GM10847 (cell line): ENCODE data around the gene GLRB.

Experiments
- POLR2A ChIP-seq: IDR thresholded peaks from 2 replicates; pipeline ENCODE4 v1.6.1; 2011; ENCODE audit not compliant: insufficient read length; ENCODE audit errors: extremely low read depth

Gene GLRB

DNA sequence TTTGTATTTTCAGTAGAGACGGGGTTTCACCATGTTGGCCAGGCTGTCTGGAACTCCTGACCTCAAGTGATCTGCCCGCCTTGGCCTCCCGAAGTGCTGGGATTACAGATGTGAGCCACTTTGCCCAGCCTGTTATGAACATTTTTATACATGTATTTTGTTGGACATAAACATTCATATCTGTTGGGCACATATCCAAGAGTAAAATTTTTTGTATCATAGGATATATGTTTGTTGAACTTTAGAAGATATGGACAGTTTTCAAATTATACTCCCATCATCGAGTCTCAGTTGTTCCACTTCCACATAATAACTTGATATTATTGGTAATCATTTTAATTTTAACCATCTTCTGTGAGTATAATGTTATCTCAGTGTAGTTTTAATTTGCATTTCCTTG is 23.6 kb downstream of the GLRB start:
- TF ChIP-seq POLR2A = no peak

DNA sequence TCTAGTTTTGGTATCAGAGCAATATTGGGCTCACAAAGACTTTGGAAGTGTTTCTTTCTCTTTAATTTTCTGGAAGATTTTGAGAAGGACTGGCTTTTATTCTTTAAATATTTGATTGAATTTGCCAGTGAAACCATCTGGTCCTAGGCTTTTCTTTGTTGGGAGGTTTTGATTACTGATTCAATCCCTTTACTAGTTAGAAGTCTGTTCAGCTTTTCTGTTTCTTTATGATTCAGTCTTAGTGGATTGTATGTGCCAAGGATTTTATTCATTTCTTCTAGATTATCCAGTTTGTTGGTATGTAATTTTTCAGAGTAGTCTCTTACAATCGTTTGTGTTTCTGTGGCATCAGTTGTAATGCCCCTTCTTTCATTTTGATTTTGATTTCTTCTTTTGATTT is 28.6 kb downstream of the GLRB start:
- no peak for TF ChIP-seq POLR2A

DNA sequence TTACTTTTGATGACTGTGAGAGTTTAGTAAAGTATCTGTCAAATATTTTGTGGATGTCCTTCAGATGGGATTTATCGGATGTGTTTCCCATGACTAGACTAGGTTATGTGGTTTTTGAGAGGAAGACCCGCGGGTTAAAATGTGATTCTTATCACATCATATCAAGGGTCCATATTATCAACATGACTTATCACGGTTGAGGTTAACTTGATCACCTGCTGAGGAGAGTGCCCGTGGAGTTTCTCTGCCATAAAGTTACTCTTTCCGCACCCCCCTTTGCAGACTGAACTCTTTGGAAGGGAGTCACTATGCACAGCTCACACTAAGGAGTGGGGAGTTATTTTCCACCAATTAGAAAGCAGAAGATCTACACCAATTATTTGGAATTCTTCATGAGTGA is 38.7 kb downstream of the GLRB start:
- no peak for TF ChIP-seq POLR2A

DNA sequence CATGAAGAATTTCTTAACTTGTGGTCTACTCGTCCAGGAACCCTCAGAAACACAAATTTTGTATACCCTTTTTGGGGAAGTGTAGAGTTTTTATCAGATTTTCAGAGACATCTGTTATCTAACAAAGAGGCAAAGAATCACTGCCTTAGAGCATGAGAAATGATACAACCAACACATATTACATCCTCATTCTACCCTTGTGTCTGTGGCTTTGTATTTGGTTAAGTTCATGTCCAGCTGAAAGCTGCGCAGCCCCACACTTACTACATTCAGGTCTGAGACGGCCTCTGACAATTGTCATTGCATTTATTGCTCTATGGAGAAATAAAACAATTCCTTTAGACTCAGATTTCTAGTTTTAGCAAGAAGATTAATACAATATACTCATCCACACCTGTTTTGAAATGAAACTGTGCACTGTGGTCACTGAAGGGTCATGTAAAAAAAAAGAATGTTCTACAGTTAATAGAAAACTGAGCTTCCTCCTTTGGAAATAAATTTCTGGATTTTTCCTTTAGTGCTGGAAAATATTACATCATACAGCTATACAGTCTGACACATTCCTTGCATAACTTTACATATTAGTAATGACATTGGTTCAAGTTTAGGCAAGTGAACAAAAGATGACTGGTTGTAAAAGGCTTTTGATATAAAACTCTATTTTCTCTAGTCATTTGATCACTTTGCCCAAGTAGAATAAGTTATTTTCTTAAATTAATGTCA is 39.8 kb downstream of the GLRB start:
- TF ChIP-seq POLR2A = no peak

DNA sequence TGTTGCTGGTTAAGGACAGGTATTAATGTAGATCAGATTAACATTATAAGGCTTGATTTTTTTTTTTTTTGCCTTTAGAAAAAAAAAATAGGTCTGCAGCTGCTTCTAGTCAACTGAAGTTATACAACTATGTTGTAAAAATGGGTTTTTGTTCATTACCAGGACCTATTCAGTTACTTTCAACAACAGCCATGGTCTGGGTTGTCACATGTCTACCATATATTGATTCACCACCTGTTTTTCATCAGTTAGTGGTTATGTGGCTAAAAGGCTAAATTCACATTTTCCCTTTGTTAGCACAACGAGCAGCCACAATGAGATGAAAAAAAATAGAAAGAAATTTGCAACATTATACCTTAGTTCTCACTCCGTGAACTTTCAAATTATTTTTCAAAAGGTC is 45.5 kb downstream of the GLRB start:
- no peak for TF ChIP-seq POLR2A

DNA sequence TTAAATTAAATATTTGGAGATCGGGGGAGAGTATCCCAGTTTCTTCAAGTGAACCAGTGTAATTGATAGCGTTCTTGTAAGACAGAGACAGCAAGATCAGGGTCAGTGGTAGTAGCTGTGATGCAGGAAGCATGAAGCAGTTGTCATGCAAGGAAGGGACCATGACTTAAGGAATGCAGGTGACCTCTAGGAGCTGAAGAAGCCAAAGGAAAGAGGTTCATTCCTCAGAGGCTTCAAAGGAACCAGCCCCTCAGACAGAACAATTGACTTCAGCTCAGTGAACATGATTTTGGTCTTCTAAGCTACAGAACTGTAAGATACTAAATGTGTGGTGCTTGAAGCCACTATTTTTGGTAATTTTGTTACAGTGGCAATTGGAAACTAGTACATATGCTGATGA is 51.6 kb downstream of the GLRB start:
- TF ChIP-seq POLR2A = no peak

DNA sequence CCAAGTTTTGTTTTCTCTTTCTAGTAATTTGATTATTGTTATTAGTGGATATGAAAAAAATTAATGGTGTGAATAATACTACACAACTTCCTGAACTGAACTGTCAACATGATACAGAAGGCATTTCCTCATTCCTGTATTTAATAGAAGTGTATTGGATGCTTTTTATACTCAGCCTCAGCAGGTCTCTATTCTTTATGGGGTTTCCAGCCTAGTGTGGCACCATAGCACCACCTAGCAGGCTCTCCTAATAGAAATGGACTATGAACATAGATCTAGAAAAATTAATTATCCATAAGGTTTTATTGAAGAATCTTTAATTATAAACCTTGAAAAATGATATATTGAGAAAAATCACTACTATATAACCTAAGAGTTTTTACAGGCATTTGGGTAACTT is 52.4 kb downstream of the GLRB start:
- no peak for TF ChIP-seq POLR2A

DNA sequence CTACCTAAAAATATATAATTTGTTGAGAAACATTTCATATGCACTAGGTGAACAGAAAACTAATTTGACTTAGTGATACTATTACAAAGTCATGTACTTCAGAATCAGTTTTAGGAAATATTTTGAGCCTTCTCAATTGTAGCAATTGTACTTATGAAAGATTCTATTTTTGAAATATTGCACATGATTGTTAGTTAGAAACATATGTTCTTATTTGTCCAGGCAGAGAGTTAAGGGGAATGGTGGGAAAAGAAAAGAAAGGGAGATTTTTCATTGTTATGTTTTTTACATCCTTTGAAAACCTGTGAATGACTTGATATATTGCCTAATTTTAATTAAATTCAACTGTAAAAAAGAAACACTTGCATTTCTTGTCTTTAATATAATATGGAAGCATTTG is 66.0 kb downstream of the GLRB start:
- no peak for TF ChIP-seq POLR2A

DNA sequence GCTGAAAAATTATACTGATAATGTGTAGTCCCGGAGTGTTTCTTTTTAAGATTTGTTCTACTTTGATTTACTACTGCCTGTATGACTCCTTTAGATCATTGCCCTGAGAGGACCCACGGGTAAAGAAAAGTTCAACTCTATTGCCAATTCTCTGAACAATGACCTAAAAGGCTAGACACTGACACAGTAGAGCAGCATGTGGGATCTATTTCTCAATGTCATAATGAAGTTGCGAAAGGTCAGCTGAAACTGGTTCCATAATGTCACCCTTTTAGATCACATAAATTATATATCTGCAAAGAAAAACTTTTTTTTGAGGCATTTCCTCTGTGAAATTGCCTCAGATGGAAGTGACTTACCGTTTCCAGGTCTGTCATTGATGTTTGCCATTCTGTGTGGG is 67.4 kb downstream of the GLRB start:
- no peak for TF ChIP-seq POLR2A

DNA sequence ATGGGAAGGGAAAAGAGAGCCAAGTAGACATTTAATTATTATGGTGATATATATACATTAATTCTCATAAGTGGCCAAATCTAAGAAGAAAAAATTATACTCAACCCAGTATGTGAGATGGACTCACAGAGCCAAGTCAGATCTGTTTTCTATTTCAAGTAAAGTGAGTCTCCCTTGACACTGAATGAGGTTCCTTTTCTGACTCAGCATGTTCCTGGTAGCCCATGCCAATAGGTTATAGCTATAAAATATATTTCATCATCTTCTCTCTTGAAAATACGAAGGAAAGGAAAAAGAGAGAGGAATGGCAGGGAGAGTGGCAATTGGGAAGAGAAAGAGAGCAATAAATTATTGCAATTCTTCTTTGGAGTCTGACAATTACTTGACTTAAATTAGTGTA is 75.8 kb downstream of the GLRB start:
- no peak for TF ChIP-seq POLR2A

DNA sequence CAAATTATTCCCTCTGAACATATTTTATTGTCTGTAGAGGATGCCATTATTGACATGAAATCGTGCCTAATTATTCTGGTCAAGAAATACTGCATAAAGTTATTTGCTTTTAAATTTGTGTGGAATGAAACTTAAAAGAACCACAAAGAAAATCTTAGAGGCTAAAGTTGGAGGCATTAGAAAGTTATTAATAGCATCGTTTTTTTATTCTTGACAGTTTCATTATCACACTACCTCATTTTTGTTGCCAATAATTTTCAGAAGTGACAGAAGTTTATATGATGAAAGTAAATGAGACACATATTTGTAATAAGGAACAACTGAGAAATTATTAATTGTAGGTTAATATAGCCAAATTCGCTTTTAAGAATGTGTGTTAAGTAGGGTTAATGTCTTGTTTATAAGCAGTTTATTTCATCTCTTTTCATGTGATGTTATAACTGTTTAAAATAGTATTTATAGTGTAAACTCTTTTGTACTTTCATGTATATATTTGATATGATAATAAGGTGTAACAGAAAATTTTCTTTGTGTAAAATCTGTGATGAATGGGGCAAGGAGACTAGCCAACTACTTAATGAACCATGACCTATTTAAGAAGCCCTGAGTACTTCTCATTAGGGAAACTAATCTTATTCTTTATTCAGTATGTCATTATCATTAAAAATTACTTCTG is 90.1 kb downstream of the GLRB start:
- TF ChIP-seq POLR2A = no peak

DNA sequence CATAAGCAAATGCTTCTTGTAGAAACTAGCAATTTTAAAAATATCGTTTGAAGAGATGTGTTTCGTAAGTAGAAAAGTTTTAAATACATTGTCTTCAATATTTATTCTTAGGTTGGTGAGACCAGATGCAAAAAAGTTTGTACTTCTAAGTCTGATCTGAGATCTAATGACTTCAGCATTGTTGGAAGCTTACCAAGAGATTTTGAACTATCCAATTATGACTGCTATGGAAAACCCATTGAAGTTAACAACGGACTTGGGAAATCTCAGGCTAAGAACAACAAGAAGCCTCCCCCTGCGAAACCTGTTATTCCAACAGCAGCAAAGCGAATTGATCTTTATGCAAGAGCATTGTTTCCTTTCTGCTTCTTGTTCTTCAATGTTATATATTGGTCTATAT is 94.4 kb downstream of the GLRB start:
- no peak for TF ChIP-seq POLR2A

DNA sequence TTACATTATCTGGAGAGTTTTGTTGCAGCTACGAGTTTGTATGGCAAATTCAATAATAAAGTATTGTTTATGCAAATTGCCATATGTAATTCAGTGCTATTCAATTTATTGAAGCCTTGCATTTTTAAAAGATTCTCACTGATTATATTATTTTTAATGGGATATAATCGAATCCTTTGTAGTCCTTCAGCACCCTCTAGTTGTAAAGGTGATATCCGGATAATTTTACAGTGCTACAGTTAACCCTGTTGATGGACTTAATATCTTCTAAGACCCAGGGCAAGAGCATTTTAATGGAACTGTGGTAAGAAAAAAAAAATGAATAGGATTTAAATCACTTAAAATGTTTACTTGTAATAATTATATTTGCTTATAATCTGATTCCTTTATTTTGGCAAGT is 96.1 kb downstream of the GLRB start:
- TF ChIP-seq POLR2A = no peak

DNA sequence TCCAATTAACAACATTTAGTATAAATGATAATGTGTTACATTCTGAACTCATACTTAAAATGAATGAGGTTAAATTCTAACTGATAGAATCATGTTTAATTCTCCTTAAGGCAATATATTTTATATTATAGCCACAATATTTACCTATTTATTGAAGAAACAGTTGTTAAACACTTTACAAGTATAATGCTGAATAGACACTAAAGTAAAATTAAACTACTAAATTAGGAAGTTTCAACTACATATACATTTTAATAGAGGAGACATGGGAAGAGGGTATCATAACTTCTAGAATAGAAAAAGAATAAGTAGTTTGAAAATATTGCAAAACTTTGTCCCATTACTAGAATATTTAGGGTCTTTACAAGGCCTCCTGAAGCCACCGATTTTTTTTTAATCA is 108.3 kb downstream of the GLRB start:
- TF ChIP-seq POLR2A = no peak

DNA sequence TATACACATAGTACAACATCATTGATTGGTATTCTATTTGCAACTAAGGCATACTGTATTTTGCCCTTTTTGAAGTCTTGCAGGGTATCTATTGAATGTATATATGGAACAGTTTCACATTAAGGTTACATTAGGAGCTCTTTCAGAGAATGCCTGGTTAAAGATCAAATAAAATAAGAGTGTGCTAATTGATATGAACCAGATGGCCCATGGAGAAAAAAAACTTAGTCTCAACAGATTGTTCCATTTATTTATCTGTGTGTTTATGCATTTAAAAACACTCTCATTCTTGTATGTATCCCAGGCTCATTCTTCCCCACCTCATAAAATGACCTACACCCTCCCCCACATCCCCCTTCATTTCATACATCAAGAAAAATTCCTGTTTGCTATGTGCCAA is 109.4 kb downstream of the GLRB start:
- no peak for TF ChIP-seq POLR2A

DNA sequence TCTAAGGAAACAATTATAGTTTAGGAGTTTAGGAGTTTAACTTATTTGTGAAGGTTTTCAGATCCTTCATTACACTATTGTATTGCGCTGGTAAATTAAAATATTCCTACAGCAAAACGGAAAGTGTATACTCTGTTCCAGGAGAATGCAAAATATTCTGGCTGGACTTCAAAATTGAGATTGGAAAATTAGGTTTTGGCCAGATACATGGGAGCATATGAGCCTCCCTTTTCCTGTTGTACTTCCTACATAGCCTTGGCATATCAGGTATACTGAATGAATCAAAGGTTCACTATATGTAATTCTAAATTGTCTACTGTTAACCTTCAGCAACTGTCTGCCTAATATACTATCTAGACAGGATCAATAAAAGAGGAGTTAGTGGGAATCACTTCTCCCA is 119.4 kb downstream of the GLRB start:
- no peak for TF ChIP-seq POLR2A

DNA sequence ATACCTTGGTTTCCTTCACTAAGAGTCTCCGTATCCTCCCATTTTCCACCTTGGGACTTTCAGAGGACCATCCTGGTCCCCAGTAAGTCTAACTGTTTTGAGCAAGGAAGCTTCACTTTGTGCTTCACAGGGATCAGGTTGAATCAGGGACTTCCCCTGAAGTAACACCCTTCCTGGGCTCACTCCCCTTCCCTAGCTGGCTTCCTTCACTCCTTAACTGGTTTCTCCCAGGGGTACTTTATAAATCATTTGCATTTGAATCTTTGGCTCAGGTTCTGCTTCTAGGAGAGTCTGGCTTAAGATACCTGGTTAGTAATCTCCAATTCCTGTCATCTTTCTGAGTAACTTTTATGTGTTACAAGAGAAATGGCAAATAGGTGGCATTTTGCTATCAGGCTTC is 120.1 kb downstream of the GLRB start:
- no peak for TF ChIP-seq POLR2A
